ENCODE results near the gene STK24.
"Not testable (repeated sequence)": the region's sequence is repeated elsewhere in the genome, so short reads cannot be mapped to it uniquely, and the experiment has no call there.

STK24 gene

DNA sequence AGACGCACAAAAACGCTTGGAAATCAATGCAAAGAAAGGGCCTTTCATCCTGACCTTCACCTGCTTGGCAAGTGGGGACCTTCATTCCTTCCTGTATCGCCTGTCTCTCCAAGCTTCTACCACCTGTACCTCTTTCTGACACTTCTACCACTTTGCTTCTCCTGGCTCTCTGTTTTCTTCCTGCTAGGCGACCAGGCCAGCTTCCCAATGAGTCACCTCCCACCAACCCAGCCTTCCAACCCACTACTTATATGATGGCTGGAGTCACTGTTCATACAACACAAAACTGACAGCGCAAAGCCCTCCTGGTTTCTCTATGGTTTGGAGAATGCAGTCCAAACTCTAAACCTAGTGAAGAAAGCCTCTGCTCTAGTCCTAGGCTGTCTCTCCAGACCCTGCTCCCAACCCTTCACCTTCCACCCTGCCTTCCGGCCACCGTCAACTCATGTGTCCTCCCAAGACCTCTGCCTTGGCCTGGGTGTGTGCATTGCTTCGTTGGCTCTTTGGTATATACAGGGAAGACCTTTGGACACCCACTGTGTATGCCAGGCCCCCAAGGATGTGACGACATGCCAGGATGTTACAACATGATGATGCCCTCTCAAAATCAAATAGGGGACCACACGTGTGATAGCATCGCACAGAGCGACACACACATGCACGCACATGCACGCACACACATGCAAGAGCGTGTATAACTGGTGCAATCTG lies 148.5 kb downstream of the STK24 start:
- no peak for DNase-seq

DNA sequence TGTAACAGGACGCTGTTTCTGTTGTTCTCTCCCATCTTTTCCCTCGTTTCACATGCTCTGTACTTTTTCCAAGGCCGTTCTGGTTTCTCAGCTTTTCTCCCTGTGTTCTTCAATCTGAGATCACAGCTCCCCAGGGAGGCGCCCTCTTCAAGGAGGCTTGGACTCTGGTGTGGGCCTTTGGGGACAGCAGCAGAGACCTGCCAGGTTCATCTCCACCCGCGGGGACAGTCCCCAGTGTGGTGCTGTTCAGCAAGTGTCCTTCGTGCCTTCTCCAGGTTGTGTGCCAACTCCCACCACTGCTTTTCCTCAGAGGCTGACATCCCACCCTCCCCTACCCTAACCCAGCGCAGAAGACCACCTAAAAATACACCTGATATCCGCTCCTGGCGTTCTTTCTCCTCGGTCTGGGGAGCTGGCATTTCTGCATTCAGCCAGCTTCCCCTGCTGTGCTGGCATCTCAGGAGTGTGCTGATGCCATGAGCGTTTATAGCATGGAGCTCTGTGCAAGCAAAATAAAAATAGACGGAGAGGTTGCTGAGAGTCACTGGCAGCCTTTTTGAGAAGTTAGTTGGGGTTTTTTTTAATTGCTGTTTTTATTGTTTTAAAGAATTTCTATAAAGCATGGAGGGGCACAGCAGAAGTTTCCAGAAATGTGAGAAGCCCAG lies 149.4 kb downstream of the STK24 start:
- no peak for DNase-seq

DNA sequence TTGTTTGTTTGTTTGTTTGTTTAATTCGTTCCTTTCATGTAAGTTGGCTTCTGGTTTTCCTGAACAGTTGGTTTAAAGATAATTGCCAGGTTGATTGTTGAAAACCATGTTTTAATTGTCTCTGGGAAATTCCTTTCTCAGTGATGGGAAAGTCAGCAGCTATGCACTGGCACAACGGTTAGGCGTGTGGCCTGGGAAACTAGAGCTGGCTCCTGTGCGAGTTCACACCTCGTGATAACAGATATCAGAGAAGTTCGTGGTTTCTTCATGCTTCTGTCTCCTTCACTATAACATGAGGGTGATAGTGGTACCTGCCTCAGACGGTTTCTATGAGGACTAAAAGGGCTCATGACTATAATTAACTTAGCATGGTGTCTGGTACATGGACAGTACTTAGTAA lies 153.5 kb downstream of the STK24 start:
- no peak for DNase-seq

DNA sequence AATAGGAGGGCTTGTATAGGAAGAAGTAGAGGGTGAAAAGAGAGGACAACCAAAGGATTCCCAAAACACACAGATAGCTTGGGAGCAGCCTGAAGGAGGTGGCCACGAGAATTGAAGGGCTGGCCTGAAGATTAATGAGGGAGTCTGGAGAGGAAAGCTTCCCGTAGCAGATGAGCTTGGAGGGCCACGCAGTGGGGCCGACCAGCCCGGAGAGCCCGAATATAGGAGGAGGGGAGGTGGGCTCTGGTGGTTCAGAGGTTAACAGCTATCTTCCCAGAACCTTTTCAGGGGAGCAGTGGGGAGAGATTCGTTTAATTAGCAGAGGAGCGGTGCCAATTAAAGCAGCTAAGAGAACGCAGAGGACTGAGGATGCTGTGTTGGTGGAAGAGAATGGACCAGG lies 154.9 kb downstream of the STK24 start:
- no peak for DNase-seq

DNA sequence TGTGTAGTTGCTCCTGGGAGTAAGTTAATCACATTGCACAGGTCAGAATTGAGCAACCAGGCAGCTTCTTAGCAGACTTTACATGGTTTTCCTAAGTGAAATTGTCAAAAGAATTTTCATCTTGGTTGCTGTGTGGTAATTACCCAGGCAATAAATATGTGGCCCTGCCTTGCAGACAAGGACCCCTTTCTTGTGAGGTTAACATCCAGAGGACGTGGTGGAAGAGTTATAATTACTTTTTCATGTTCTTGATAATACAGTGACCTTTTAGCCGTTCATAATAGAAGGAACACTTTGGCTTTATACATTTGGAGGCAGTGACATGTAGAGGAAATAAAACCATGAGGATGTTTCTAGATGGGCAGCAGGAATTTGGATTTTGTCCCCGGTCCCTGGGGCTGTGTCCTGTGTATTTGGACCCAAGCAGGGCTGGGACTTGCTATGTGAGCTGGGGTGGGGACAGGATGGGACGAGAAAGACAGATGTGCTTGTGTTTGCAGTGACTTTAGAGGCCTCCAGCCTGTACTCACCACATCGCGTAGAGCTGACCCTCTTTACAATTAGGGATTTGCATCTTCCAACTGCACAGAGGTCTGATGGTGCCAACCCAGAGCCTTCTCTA lies 156.2 kb downstream of the STK24 start:
- DNase-seq: no peak

DNA sequence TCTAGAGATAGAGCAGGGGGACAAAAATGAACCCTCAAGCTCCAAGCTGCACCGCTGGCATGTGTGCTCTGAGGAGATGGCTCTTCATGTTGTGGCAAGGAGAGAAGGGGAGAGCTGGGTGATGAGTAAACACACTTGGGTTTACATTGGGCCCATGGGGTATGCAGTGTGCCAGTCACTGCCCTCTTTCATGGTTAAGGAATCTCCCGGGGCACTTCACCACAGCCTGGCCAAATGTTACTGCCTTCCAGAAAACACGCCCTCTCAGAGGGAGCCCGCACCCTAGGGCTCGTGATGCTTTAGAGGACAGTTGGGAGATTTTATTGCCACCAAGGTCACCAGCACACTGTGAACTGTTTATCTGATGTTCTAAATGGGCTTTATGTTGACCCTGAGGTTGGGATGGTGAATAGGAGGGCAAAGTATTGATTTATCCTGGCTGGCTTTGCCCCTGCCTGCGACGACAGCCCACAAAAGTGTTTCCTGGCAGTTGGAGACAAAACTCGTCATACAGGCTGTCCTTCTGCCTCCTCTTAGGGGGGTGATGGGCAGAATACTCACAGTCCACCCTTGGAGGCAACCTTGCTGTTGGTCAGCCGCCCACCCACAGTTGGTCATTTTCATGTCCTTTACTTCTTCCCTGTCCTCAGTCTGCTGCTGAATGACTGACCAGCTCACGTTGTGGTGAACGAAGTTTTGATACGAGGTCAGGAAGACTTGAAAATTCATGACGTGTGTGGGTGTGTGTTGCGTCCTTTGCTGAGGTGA lies 156.9 kb downstream of the STK24 start:
- DNase-seq: no peak

DNA sequence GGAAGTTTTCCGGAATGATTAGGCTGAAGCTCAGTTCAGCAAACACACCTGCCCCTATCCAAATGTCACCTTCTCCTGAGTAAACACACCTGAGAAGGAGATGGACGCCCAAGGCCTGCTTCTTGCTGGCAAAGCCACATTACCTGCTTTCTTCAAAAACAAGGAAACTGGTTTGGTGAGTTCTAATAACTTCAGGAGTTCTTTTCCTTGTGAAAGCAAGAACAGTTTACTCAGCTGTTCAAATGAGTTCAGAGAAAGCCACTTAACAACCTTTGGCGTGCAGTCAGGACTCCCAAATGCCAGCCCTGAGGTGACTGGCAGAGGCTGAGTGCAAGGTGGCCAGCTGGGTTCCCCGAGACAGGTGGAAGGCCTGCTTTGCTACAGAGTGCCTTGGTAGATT lies 160.5 kb downstream of the STK24 start:
- no peak for DNase-seq

DNA sequence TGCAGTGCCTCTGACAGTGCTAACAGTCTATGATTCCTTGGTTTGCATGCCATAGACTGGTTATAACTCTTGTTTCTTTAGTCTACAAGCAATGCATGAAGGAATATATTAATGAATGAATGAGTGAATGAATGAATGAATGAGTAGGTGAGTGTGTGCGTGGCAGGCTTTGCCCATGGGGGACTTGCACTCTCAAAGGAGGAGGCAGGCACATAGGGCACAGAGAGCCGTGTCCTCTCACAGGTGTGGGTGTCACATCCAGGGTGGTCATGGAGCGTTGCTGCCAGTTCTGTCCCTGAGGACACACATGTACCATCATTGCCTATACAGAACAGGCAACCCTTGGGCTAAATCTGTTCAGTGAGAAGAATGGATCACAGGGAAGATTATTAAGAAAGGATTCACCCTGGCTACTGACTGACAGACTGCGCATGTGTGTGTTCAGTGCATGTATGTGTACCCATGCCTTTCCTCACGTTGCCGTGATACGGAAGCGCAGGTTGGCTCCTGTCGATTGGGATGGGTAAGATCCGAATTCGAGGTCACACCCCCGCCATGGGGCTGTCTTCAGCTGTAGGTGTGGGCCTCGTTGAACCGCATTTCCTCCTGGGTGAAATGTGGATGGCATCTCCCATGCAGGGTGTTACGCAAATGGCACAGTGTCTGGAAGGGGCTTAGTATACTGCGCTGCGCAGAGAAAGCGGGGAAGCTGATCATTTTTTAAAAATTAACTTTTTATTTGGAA lies 161.4 kb downstream of the STK24 start:
- no peak for DNase-seq

DNA sequence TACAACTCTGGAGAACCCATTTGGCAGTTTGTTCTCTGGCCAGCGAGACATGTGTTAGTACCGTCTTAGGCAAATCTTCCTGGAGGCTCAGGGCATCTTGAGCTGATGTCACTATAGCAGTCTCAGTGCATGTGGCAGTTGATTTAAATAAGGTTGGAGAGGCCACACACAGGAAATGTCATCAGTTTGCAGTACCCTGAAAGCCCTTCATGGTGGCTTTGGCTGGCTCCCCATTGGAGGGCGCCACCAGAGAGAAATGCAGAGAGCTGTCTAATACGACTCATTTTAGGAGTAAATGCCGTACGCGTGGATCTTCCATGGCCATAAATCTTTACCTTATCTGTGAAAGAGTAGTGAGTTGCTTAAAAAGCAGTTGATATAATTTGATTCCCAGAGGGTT lies 163.1 kb downstream of the STK24 start:
- no peak for DNase-seq

DNA sequence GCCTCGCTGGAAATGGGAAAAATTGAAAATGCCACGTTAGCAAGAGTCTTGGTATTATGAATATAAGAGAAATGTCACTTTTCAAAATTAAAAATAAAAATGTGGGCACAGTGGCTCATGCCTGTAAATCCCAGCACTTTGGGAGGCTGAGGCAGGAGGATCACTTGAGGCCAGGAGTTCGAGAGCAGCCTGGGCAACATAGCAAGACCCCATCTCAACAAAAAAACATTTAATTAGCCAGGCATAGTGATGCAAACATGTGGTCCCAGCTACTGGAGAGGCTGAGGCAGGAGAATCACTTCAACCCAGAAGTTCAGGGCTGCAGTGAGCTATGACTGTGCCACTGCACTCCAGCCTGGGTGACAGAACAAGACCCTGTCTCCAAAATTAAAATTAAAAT lies 163.6 kb downstream of the STK24 start:
- DNase-seq: not testable (repeated sequence)

DNA sequence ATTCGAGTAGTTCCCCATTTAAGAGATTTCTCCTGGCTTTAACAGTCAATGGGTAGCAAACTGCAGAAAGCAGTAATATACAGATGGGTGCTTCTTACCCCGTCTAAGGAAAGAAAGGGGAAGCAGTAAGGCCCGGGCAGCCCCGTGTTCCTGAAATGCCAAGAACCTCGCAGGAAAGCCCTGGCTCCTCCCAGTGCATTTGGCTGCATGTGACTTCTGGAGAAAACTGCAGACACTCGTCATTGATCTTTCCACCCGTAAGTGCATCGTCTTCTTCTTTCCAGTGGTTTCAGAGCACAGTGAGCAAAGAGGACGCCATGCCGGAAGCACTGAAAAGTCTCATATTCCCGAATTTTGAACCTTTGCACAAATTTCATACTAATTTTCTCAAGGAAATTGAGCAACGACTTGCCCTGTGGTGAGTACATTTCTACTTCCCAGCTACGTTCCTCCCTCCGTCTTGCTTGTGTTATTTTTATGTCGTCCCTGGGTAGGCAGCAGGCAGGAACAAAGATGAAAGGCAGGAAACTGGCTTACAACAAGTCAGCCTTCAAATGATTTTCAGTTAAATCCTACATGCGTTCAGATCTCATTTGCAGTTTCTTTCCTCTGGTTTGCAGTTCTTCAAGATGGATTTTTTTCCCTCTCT lies 165.2 kb downstream of the STK24 start:
- DNase-seq: no peak

DNA sequence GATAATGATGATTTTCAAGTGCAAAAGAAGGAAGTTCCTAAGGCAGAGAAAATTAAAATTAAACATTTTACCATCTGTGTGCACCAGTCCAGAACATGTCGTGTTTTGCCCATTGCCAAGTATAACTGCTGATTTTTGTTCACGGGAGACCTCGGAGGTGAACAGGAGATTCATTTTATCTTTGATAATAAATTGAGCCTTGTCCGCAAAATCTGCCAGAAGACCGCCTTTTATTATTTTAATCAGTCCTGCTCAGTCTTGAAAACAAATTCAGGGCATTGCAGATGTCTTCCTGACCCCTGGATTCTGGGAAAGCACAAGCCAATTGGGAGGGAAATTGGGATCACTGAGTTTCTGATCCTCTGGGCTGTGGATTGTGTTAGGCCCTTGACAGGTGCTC lies 165.9 kb downstream of the STK24 start:
- DNase-seq: no peak

DNA sequence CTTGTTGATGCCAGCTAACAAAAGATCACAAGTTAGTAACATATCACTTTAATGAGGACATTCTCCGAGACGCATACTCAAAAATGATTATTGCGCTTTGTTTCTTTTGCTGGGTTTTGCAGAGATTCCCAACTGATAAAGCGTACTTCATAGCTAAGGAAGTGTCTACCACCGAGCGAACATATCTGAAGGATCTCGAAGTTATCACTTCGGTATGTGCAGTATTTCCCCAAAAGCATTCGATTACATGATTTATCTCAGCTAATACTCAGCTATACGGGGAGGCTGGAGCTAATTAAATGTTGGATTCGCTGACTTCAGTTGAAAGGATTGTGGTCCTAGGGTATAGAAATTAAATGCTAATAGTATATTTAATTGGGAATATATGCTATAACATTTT lies 166.3 kb downstream of the STK24 start:
- no peak for DNase-seq

DNA sequence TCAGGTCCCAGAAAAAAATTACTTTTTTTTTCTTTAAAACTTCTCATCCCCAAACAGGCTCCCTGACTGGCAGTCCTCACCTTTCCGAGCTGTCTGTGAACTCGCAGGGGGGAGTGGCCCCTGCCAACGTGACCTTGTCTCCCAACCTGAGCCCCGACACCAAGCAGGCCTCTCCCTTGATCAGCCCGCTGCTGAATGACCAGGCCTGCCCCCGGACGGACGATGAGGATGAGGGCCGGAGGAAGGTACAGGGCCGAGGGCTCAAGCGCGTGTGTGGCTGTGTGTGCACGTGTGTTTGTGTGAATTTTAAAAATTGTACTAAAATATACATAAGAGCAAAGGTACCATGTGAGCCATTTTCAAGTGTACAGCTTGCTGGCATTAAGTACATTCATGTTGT lies 167.6 kb downstream of the STK24 start:
- DNase-seq: no peak

DNA sequence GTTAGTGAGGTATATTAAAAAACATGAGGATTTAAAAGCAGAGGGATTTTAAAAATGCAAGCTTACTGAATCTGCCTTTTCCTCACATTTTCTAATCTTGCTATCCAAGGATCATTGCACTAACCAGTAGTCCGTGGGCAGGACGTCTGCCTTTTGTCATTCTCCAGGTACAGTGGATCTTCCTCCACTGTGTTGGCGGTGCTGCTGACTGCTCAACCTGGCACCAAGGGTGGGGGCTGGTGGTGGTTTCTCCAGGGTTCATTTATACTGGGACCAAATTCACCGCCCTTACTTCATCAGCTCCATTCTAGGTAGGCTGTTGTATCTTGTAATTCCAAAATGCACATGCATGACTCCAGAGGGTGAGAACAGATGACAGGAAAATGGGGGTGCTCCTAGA lies 169.3 kb downstream of the STK24 start:
- DNase-seq: no peak

DNA sequence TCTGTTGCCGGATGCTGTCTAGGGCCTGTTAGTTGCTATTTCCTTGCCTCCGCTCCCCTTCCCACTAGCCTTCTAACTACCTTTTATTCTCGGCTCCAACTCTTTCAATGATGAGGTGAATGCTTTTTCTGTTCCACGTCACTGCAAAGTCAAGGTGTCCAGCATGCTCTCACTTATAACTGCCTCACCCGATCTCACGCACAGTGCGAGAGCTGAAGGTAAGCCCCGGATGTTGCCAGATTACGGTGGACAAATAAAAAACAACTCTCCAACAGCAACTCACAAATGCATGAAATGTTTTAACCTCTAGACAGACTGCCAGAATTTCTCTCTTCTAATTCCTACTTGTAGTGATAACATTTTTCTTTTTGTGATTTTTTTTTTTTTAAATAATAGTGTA lies 169.9 kb downstream of the STK24 start:
- DNase-seq: no peak

DNA sequence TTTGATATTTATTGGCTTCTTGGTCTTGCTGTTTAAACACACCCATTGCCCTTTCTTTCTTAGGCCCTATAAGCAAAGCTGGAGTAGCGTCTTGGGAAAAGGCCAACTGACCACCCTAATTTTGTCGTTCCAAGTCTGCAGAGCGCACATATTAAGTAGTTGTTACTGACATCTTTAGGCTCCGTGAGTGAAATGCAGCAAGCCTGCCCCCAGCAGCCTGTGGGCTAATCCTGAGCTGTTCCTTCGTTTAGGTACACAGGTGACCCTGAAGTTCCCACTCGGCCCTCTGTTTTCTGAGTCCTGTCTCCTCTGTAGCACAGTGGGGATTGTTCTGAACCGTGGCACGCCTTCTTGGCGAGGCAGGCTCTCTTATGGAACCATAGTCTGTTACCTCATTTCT lies 170.5 kb downstream of the STK24 start:
- DNase-seq: no peak

DNA sequence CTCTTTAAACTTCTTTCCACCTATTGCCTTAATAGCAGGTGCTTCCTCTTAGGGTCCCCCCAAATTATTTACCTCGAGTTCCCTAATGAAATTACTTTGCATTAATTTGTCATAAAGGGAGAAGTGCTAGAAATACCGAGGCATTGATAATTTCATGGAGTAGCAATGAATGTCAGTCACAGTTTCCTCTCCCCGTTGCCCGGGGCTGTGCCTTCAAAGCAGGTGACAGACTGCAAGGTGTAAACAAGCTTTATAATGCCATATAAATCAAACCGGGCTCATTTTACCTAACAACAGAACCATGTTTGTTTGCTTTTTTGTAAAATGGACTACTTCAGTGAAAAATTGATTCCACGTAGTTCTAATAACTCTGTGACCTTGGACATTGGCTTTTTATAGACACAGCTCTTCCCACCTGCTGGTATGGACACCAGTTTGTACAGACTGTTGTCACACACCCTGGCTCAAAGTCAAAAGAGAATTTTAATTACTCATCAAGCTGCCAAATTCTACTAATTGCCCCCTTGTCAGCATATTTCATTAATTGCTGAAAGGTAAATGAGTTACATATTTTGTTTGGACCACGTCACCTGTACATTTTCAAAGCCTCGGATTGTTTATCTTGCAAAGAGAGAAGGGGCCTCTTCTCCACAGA lies 171.1 kb downstream of the STK24 start:
- DNase-seq: no peak

DNA sequence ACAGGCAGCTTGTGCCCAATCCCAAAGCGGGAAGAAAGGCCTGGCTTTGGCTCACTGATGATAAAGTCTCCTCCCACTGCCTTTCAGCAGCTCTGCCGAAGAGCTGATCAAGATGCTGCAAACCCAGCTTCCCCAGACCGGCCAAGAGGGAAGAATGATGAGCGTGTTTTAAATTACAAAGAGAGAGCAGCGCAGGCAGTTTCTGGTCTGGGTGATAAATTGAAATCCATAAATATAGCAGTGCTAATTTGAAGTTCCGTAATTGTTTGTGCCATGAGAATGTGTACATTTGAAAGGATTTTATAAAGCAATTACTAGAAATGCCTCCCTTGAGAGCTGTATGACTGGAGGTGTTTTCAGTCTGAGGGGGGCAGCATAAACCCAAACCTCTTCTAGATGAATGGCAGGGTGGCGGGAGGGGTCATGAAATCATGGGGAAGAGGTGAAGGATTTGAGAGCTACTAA lies 171.8 kb downstream of the STK24 start:
- DNase-seq: no peak

DNA sequence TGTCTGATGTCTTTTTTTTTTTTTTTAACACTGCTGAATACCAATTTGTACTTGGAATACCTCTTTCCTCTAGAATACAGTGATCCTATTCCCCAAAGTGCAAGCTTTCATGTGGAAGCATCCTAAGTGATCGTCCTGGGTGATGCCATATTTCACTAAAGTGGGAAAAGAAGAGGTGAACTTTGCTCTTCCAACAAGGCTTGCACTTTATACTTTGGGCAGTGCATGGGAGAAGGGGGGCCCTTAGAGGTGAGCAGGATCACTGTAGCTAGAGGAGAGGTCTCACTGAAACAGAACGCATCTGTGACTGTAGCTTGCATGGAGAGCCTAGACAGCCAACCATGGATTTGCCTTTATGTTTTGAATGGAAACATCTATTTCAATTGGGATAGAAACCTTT lies 173.8 kb downstream of the STK24 start:
- DNase-seq: no peak

DNA sequence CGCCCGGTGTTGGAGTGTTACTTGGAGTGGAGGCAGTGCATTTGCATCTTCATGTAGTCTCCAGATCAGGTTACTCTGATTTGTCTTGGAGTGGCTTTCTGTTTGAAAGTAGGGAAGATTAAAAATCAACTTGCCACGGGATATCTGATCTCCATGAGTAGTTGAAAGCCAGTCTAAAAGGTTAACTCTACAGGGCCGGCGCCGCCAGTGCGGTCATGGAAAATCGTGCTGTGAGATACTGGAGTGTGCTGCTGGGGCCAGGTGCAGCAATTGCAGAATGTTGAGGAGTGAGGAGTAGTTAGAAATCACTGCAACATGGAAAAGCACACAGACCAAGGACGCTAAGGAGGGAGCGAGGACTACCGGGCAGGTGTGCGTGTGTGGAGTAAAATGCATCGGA lies 175.0 kb downstream of the STK24 start:
- DNase-seq: no peak

DNA sequence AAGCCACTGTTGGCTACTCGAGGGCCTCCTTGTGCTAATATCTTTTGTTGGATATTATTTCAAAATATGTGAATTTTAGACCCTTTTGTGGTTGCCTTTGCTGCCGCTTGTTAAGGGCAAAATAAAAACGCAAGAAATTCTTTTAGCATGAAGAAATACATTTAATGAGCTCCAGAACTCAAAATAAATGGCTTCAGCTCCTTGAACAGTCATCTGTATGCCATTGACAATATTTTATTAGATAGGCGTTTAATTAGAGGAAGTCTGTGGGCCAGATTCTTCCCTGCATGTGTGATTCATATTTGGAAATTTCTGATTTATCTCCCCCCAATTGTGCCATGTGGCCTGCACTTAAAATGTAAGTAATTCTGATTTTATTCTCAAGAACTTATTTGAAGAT lies 177.2 kb downstream of the STK24 start:
- DNase-seq: no peak

Data from hematopoietic multipotent progenitor cell treated with erythropoietin and hydrocortisone succinate and interleukin-3 and kit ligand, for 8 days (in vitro differentiated cells).